ENCODE data around the gene EMP1. TPM values are rescaled to one million over a fixed set of nuclear protein-coding genes. Genes with fewer than 3 reads are reported as not detected.

Gene EMP1
- total and polyA plus RNA-seq, 2 donors (not counting 1 experiment from before 2014, with no cell fraction given) = 53.5 to 437 TPM

GRCh38 chr12:13211191-13211858, 14.8 kb downstream of the EMP1 start:
- Histone ChIP-seq H4K20me1 (ENCODE audit: control insufficient read depth, extremely low read depth, insufficient read depth, low read length) (no peaks in the 10 kb centered on the region), H3K4me2 (ENCODE audit: extremely low read depth, insufficient read depth, low read length) (peak overlapping the region; percentile 34), H3K9ac (ENCODE audit: insufficient read depth, low read length) (no peak overlapping the region), H3K79me2 (ENCODE audit: control insufficient read depth, insufficient read depth, low read length) (peaks cover 74% of the 10 kb centered on the region), H3K27me3 (ENCODE audit: control insufficient read depth, insufficient read depth, low read length) (no peaks in the 10 kb centered on the region), H2AFZ (ENCODE audit: low read length) (no peak overlapping the region), H3K36me3 (ENCODE audit: control insufficient read depth, insufficient read depth, low read length) (peaks cover 27% of the 10 kb centered on the region), H3K4me3 (replicated peaks in 1 of 4; ENCODE audit: control extremely low read depth in 1 of 4, insufficient read depth in 1 of 4, low read depth in 3 of 4, low read length in 4 of 4) (no peak overlapping the region), H3K27ac (ENCODE audit: insufficient read depth, low read length) (peak overlapping the region; percentile 37), H3K4me1 (ENCODE audit: control insufficient read depth, extremely low read depth, insufficient read depth, low read length) (peaks cover 51% of the 10 kb centered on the region), H3K9me3 (ENCODE audit: control insufficient read depth, insufficient read depth, low read depth, low read length) (no peaks in the 10 kb centered on the region)
- DNase-seq (ENCODE audit: low read depth in 2 of 2) = peak in 1 of 2 donors; percentile 82
- no peak for TF ChIP-seq EZH2 (IDR thresholded peaks at IDR 0.05; ENCODE audit: low read length, missing control alignments)
- TF ChIP-seq CTCF (conservative IDR thresholded peaks at IDR 0.05 in 1 of 2, IDR thresholded peaks at IDR 0.05 in 1 of 2; ENCODE audit: low read depth in 1 of 2, low read length in 2 of 2) = no peak

GRCh38 chr12:13211859-13212664, 15.5 kb downstream of the EMP1 start:
- H3K27ac ChIP-seq (ENCODE audit: insufficient read depth, low read length) = peak overlapping the region; percentile 37
- no peaks in the 10 kb centered on the region for H3K27me3 ChIP-seq (ENCODE audit: control insufficient read depth, insufficient read depth, low read length)
- H3K36me3 ChIP-seq (ENCODE audit: control insufficient read depth, insufficient read depth, low read length) = peaks cover 29% of the 10 kb centered on the region
- H3K9ac ChIP-seq (ENCODE audit: insufficient read depth, low read length) = no peak overlapping the region
- no peak for TF ChIP-seq EZH2 (IDR thresholded peaks at IDR 0.05; ENCODE audit: low read length, missing control alignments)
- peak; percentile 84 to 91 for TF ChIP-seq CTCF (conservative IDR thresholded peaks at IDR 0.05 in 1 of 2, IDR thresholded peaks at IDR 0.05 in 1 of 2; ENCODE audit: low read depth in 1 of 2, low read length in 2 of 2)
- no peaks in the 10 kb centered on the region for H3K9me3 ChIP-seq (ENCODE audit: control insufficient read depth, insufficient read depth, low read depth, low read length)
- H4K20me1 ChIP-seq (ENCODE audit: control insufficient read depth, extremely low read depth, insufficient read depth, low read length) = no peaks in the 10 kb centered on the region
- peaks cover 67% of the 10 kb centered on the region for H3K79me2 ChIP-seq (ENCODE audit: control insufficient read depth, insufficient read depth, low read length)
- no peak overlapping the region for H3K4me3 ChIP-seq (replicated peaks in 1 of 4; ENCODE audit: control extremely low read depth in 1 of 4, insufficient read depth in 1 of 4, low read depth in 3 of 4, low read length in 4 of 4)
- peak overlapping the region; percentile 34 for H3K4me2 ChIP-seq (ENCODE audit: extremely low read depth, insufficient read depth, low read length)
- DNase-seq (ENCODE audit: low read depth in 2 of 2) = peak; percentile 57 to 79
- H3K4me1 ChIP-seq (ENCODE audit: control insufficient read depth, extremely low read depth, insufficient read depth, low read length) = peaks cover 45% of the 10 kb centered on the region
- no peak overlapping the region for H2AFZ ChIP-seq (ENCODE audit: low read length)

GRCh38 chr12:13215056-13215455, 18.5 kb downstream of the EMP1 start:
- Histone ChIP-seq H3K4me1 (ENCODE audit: control insufficient read depth, extremely low read depth, insufficient read depth, low read length) (peaks cover 18% of the 10 kb centered on the region), H3K4me2 (ENCODE audit: extremely low read depth, insufficient read depth, low read length) (no peak overlapping the region), H3K4me3 (replicated peaks in 1 of 4; ENCODE audit: control extremely low read depth in 1 of 4, insufficient read depth in 1 of 4, low read depth in 3 of 4, low read length in 4 of 4) (no peak overlapping the region), H3K27me3 (ENCODE audit: control insufficient read depth, insufficient read depth, low read length) (no peaks in the 10 kb centered on the region), H3K9ac (ENCODE audit: insufficient read depth, low read length) (no peak overlapping the region), H3K9me3 (ENCODE audit: control insufficient read depth, insufficient read depth, low read depth, low read length) (no peaks in the 10 kb centered on the region), H3K27ac (ENCODE audit: insufficient read depth, low read length) (no peak overlapping the region), H4K20me1 (ENCODE audit: control insufficient read depth, extremely low read depth, insufficient read depth, low read length) (no peaks in the 10 kb centered on the region), H3K36me3 (ENCODE audit: control insufficient read depth, insufficient read depth, low read length) (peaks cover 33% of the 10 kb centered on the region), H3K79me2 (ENCODE audit: control insufficient read depth, insufficient read depth, low read length) (peaks cover 37% of the 10 kb centered on the region), H2AFZ (ENCODE audit: low read length) (no peak overlapping the region)
- TF ChIP-seq EZH2 (IDR thresholded peaks at IDR 0.05; ENCODE audit: low read length, missing control alignments) (no peak), CTCF (conservative IDR thresholded peaks at IDR 0.05 in 1 of 2, IDR thresholded peaks at IDR 0.05 in 1 of 2; ENCODE audit: low read depth in 1 of 2, low read length in 2 of 2) (no peak)
- no peak for DNase-seq (ENCODE audit: low read depth in 2 of 2)
